GM23248 (cell line): Measurements from ENCODE around the gene PLA2G5.

ENCODE experiments used
- EZH2 ChIP-seq: fragments of 200-600 bp; sonication (generic); IDR thresholded peaks from 2 replicates; pipeline ENCODE4 v1.6.1; 2018; ENCODE audit warnings: antibody characterized with exemption, mild to moderate bottlenecking; ENCODE audit not compliant: insufficient read depth, poor library complexity, severe bottlenecking
- EZH2phosphoT487 ChIP-seq: fragments of 200-600 bp; sonication (generic); IDR thresholded peaks from 2 replicates; pipeline ENCODE4 v1.6.1; 2018; ENCODE audit warnings: antibody characterized with exemption, moderate library complexity, mild to moderate bottlenecking, low read depth; ENCODE audit not compliant: insufficient read depth

GRCh38 chr1:20086800-20087199 is 16.8 kb downstream of the PLA2G5 start:
- TF ChIP-seq EZH2 (no peak), EZH2phosphoT487 (no peak)
